Renal cortex interstitium (tissue), 11 donors: ENCODE results near the gene FAM25G. TPM values are rescaled to one million over a fixed set of nuclear protein-coding genes. Genes with fewer than 3 reads are reported as not detected.

Experiments used
- DNase-seq, 11 donors: peaks; one replicate each; pipeline ENCODE4 v3.0.0-alpha.2; 2013; ENCODE audit warnings: low read depth in 9 of 11, low spot score in 4 of 11; ENCODE audit errors: extremely low read depth in 1 of 11
- polyA plus RNA-seq, 3 donors: library from polyadenylated mRNA; unstranded; fragments of 120-200 nt; gene quantifications; one replicate each; pipeline ENCODE4 v1.2.1, GENCODE V29; 2013; ENCODE audit not compliant: insufficient read length in 3 of 3

FAM25G gene
- polyA plus RNA-seq, 3 donors = not detected

DNA sequence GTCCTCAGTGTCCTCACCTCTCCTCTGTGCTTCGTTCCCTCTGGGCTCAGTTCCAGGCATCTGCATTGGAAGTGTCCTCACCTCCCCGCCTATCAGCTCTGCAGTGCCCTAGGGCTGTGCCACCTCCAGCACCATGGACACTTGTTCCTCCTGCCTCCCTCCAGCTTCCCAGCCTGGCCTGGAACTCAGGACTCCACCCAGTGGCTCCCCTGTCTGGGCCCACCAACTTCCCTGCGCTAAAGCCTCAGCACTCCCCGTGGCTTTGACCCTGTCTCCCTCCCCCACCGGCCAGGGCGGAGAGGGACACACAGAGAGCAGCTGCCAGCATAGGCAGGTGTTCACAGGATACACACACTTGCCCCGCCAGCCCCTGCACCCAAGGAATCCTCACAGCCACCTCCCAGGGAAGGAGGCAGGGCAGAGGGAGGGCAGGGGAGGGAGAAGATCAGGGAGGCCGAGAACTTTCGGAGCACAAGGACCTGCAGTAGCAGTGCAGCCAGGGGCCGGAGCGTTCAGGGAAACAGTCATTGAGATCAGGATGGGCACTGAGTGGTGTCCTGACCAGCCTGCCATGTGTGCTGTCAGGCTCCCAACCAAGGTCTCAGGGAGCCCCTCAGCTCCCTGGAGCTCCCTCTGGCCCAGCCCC, 38.9 kb downstream of the FAM25G start:
- DNase-seq = no peak

DNA sequence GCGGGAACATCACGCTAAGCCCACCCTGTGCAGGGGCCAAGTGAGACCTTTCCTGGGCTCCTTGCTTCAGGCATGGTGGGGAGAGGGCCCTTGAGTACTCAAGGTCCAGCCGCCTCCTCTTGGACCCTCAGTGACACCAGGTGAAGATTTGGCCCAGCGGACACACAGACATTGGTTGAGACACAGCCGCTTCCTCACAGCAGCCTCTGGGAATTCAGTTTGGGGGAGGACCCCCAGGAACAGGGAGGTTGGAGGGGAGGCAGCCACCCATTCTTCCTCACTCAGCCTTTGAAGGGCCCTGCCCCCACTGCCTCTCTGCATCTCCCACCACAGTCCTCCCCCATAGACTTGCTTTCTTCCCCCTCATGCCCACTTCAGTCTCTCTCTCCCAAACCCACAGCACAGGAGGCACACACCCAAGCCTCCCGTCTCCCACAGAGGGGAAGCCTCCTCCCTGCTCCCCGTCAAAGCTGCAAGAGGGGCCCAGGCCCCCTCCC, 39.5 kb downstream of the FAM25G start:
- DNase-seq = no peak

DNA sequence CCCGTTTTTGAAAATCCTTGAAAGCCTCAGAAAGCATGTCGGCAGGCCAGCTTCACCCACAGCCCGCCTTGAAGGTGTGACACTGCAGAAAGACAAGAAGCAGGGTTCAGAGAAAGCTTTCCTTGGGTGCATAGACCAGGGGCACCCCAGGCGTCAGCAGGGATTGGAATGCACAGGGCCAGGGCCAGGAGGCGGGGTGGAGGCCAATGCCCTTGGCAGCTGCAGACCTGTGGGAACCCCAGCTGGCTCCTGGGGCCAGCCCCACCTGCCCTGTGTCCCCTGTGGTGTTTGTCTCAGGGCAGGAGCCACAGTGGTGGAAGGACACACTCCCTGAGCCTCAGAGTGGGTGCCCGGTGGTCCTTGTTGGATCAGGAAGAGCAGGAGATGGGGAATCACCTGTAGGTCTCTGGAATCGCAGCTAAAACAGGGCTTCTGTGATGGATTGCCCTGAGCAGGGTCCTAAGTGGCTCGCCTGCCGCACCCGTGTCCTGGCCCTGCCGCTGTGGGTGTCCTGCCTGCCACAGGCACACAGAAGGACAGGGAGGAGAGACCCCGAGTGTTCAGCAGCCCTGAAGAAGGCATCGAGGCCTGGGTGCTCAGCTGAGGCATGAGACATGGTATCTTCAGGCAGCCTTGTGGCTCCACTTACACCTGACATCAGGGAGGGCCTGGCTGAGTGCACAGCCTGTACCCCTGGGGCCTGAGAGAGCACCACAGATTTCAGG, 40.1 kb downstream of the FAM25G start:
- no peak for DNase-seq

DNA sequence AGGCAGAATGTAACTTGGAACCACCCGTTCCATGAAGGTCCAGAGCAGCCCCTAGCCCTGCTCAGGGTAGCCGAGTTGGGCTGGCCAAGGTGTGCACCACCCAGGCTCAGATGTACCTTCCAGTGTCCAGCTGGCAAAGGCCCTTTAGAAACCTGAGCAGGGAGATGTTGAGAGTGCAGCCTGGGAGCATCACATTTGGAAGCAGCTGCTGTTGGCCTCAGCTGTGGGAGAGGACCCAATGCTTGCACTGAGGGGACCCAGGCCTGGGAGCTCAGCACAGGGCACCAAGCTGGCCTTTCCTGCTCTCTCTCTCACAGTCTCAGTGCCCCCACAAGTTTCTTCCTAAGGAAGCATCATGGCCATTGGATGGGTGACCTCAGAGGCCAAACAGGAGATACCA, 41.1 kb downstream of the FAM25G start:
- no peak for DNase-seq

DNA sequence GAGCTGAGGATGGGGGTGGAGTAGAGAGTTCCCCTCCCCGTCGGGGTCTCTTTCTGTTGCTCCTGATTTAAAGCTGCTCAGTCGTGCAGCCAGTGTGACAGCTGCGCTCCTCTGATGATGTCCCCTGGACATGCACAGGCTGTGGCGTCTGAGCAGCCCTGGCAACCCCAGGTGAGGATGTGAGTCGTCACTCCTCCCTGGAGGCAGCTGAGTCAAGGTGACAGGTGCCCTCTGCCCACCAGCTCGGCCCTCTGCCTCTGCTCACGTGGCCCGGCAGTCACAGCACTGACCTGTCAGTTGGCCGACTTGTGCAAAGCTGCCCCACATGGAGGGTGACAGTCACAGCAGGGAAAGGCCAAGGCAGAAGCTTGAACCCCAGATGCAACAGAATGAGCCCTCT, 41.5 kb downstream of the FAM25G start:
- DNase-seq = no peak

DNA sequence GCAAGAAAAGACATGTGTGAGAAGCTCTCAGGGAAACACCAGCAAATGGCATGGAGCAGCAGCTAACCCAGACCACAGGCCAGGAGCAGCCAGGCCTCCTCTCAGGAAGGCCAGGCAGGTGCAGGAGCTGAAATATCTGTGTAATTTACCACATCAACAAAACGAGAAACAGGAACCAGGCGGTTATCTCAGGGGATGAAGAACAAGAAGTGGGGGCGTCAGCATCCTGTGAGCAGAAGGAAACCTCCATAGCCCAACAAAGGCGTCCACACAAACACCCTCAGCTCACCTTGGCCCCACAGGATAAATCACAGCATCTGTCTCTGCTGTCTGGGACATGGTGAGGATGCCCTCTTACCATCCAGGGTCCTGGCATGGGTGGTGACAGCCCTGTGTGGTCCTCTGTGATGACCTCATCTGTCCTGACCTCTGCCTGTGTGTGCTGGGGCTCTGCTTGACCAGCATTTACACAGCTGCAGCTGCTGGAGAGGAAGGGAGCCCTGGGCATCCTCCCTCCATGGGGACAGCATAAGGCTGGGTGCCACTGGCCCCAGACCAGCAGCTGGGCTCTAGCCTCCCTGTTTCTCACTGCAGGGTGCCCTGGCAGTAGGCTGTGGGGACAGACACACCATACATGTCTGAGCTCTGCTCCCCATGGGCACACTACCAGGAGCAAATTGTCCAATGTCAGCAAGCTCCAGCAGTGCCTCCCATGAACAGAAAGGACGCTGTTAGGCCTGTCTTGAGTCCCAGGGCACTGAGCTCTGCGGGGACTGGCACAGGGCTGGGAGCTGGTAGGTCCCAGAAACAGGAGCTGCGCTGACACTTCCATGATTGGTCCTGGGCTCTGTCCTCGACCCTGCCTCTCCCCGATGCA, 42.2 kb downstream of the FAM25G start:
- no peak for DNase-seq

DNA sequence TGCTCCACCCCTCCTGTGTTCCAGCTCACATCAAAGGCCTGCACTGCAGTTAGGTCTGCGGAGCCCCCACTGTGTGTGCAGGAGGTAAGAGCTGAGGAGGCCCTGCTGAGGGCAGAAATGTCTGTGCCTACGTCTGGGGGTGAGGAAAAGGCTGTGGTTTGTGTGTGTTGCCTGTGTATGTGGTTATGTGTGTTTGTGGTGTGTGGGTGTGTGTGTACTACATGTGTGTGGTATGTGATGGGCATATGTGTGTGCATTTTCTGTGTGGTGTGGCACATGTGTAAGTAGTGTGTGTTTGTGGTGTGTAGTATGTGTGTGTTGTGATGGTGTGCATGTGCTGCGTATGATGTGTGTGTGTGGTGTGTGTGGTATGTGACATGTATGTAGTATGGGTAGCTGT, 43.8 kb downstream of the FAM25G start:
- DNase-seq = no peak

DNA sequence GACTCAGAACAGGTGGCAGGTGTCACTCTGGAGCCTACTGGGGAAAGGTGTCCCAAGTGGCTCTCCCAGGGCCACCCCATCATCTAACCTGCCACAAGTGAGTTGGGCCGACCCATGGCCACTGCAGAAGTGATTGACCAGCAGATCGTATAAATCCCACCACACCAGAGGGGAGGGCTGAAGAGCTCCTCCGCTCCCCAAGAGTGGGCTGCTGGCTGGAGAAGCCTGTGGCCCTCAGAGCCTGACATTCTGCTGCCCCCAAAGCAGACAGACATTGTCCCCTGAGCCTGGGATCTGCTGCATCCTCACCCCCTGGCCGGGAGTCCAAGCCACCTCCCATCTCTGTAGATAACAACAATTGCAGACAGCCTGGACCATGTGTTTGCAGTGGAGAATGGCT, 44.3 kb downstream of the FAM25G start:
- DNase-seq = no peak

DNA sequence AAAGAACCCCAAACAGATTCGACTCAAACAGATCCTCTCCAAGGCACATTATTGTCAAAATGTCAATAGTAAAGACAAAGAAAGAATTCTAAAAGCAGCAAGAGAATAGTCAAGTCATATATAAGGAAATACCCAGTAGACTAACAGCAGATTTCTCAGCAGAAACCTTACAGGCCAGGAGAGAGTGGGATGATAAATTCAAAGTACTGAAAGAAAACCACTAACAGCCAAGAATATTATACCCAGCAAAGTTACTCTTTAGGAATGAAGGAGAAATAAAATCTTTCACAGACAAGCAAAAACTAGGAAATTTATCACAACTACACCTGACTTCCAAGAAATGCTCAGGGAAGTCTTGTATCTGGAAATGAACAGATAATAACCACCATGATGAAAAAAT, 45.8 kb downstream of the FAM25G start:
- no peak for DNase-seq

DNA sequence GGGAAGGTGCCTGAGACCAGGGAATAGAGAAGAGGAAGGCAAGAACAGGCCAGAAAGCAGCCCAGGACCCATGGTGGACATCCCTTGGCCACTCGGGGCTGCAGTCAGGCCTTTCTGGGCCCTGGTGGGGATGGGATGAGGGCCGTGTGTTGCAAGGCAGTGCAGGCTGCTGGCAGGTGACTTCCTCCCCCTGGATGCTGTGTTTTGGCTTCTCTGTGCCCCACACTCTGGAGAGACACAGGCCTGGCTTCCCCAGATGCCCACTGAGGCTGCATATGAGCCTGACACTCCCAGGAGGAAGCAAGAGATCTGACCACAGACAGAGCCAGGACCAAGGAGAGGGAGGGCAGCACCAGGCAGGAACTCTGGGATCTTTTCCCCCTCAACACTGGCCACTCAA, 47.5 kb downstream of the FAM25G start:
- DNase-seq = no peak

DNA sequence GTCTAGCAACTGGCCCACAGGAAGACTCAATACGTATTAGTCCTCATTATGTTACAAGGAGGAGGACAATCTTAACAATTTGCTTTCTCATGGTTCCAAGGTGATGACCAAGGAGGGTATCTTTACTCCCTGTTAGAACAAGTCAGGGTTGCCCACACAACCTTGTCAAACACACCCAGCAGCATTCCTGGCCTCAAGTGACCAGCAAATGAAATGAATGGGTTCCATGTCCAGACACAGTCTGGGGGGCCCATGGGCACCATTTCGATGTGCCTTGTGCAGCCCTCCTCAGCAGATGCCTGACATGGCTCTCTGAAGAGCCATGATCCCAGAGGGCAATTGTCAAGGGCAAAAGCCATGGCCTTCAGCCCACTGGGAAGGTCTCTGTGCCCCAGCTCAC, 48.4 kb downstream of the FAM25G start:
- DNase-seq = no peak

DNA sequence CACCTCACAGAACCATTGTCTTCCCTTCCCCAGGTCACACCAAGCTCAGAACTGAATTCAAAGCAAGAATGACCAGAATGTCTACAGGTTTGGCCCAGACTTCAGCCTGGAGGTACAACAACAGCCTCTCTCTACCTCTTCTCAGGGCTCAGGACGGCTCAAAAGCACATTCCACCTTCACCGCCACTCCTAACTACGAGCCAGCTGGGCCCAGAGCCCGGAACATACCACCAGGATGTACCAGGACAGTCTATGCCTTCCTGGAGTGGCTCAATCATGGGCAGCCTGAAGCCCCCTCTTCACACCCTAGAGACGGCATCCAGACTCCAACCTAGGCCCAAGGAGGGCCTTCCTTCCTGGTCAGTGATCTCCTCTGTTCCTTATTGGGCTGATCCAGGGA, 49.1 kb downstream of the FAM25G start:
- DNase-seq = no peak

DNA sequence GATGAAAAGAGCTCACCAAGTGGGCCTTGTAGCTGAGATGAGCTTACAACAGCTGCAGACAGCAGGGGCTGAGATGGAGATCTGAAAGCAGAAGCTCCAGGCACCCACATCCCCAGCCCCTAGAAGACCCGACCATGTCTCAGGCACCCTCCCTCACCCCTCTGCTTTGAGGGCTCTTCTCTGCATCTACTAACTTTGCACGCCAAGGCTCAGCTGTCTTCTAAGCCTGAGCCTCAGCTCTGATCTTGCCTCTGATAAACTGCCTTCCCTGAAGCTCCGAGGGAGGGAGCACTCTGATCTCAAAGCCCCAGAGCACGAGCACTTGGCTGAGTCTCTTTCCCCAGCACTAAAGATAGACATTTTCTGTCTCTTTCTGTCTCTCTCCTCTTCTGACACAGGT, 49.6 kb downstream of the FAM25G start:
- DNase-seq = no peak

DNA sequence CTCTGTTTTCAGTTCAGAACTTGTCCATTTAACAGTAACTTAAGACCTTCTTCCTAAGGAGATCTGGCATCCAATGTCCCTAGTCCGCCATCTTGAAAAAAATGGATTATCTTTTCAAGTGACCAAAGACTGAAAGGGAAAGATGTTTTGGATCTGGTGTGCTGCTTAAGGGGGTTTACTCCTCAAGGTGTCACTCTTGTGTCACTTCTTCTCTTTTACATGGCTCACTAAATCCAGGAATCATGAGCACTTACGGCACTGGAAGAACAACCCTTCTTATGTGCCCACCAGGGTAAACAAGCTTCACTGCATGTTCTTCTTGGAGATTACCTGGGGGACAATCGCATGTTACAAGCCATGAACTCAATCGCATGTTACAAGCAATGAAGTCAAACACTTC, 51.3 kb downstream of the FAM25G start:
- DNase-seq = no peak

DNA sequence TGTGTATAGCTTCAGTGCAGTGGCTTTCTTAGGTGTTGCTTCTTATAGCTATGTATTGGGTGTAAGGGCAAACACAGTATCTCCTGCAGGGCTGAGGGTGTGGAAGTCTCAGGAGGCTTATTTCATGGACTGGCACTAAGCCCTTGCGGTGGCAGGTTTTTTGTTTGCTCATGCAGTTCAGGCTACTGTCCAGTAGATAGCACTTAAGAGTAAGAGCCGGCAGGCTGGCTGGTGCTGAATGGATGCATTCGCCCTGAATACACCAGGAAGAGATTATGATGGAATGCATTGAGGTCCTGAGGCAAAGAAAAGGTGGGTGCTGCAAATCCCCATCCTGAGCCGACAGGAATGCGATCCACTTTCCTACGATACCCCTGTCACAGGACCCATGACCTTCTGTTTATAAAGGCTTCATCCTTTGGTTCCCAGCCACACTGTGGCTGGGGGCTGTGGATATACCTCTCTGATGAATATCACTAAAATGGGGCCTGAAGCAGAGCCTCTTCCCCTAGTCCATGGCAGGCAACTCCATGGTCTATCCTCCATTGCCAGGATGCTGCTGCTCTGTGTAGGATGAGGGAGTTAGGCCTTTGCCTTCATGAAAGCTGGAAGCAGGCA, 52.5 kb downstream of the FAM25G start:
- DNase-seq = no peak

Other genes with a start within 250 kb of the FAM25G start
- gene GDF10, start 191.5 kb downstream of the FAM25G start, polyA plus RNA-seq = 1 to 10 TPM; 1.5 to 2.4 (median 1.6) TPM
- gene GDF2, start 169.2 kb downstream of the FAM25G start, polyA plus RNA-seq = not detected
- under 1 TPM; 0.06 to 0.16 (median 0.07) TPM for gene RBP3, start 143.3 kb downstream of the FAM25G start, polyA plus RNA-seq
- gene ZNF488, start 107.4 kb downstream of the FAM25G start, polyA plus RNA-seq = 1 to 10 TPM; 4.2 to 5.2 (median 4.9) TPM
- gene ANXA8, start 7.6 kb downstream of the FAM25G start, polyA plus RNA-seq = under 1 TPM in 2 of 3 donors, not detected in 1; 0.14 to 0.15 TPM
- 10 to 100 TPM; 10.5 to 35.0 (median 23.9) TPM for gene AGAP9, start 31.9 kb upstream of the FAM25G start, polyA plus RNA-seq